Prostate gland (tissue), 2 donors: ENCODE measurements around the gene ABCA7.

Experiments used
- CTCF ChIP-seq, 4 experiments: fragments of 200-600 bp in 2 of 4; fragments of 450-650 bp in 2 of 4; sonication (generic) in 2 of 4; IDR thresholded peaks; 1 replicate in 3 of 4; 2 replicates in 1 of 4; pipeline ENCODE4 v1.5.1; 2016 to 2019; ENCODE audit warnings: antibody characterized with exemption in 4 of 4, mild to moderate bottlenecking in 2 of 4, moderate library complexity in 2 of 4
- POLR2A ChIP-seq: fragments of 450-650 bp; IDR thresholded peaks from one replicate; pipeline ENCODE4 v1.6.1; 2016; ENCODE audit warnings: antibody characterized with exemption, mild to moderate bottlenecking
- POLR2AphosphoS5 ChIP-seq: sonication (generic); formaldehyde crosslinking; IDR thresholded peaks from one replicate; pipeline ENCODE4 v1.6.1; 2017; ENCODE audit warnings: antibody characterized with exemption

GRCh38 chr19:1049800-1050199, 9.9 kb downstream of the ABCA7 start:
- TF ChIP-seq CTCF (IDR thresholded peaks at IDR 0.05), result no peak
- TF ChIP-seq POLR2A, result no peak
- TF ChIP-seq POLR2AphosphoS5, result no peak
